ENCODE results near the gene CNDP1.

CNDP1 gene

GRCh38 chr18:74630804-74631203 lies 96.5 kb downstream of the CNDP1 start:
- no peak for DNase-seq

DNA sequence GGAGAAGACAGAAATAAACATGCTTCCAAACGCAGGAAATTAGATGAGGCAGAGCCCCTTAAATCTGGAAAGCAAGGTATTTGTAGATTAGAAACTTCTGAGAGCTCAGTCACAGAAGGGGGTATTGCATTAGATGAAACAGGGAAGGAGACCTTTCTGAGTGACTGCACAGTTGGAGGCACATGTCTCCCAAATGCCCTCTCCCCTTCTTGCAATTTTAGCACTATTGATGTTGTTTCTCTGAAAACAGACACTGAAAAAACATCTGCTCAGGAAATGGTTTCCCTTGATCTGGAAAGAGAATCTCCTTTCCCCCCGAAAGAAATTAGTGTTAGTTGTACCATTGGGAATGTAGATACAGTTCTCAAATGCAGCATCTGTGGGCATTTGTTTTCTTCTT lies 96.9 kb downstream of the CNDP1 start:
- DNase-seq, result no peak

GRCh38 chr18:74631623-74632350 lies 97.5 kb downstream of the CNDP1 start:
- peak; percentile 48 for DNase-seq

DNA sequence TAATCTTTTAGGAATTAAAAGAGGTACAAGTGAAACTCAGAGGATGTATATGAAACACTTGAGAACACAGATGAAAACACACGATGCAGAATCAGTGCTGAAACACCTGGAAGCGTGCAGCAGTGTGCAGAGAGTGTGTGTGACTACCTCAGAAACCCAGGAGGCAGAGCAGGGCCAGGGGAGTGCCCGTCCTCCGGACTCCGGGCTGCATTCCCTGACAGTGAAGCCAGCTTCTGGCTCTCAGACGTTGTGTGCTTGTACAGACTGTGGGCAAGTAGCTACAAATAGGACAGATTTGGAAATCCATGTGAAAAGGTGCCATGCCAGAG lies 98.0 kb downstream of the CNDP1 start:
- peak; percentile 8 for DNase-seq

DNA sequence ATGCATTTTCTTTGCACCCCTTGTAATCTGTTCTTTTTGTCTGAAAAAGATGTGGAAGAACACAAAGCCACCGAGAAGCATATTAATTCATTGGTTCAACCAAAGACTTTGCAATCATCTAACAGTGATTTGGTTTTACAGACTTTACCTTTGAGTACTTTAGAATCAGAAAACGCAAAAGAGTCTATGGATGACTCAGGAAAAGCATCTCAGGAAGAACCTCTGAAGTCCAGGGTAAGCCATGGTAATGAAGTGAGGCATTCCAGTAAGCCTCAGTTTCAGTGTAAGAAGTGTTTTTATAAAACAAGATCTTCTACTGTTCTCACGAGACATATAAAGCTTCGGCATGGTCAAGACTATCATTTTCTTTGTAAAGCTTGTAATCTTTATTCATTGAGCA lies 98.6 kb downstream of the CNDP1 start:
- DNase-seq, result no peak

GRCh38 chr18:74633652-74634352 lies 99.5 kb downstream of the CNDP1 start:
- no peak for DNase-seq

GRCh38 chr18:74635224-74635975 lies 101.1 kb downstream of the CNDP1 start:
- no peak for DNase-seq
